GM19239 (cell line): ENCODE data around the gene COPS3.

ENCODE experiments used
- DNase-seq: peaks from one replicate; pipeline ENCODE4 v3.0.0; 2011; ENCODE audit warnings: low spot score; ENCODE audit not compliant: insufficient read length
- FAIRE-seq: peaks from 2 replicates; lab custom pipeline; 2011; peaks lifted over from hg19 to GRCh38; lab: Jason Lieb, UNC

Gene COPS3

GRCh38 chr17:17224137-17224536 lies 56.9 kb downstream of the COPS3 start:
- DNase-seq: no peak
- no peak for FAIRE-seq

- FAIRE-seq (no peak), DNase-seq (no peak)
Measured at GRCh38 chr17:17223736-17224135, 57.3 kb downstream of the COPS3 start.

GRCh38 chr17:17221329-17221728 lies 59.7 kb downstream of the COPS3 start:
- DNase-seq (no peak), FAIRE-seq (no peak)

GRCh38 chr17:17220529-17220928 lies 60.5 kb downstream of the COPS3 start:
- FAIRE-seq (no peak), DNase-seq (no peak)

GRCh38 chr17:17217995-17218394 lies 63.1 kb downstream of the COPS3 start:
- FAIRE-seq: no peak

GRCh38 chr17:17216776-17217175 lies 64.3 kb downstream of the COPS3 start:
- FAIRE-seq (no peak), DNase-seq (no peak)

More at GRCh38 chr17:17217995-17218394, 63.1 kb downstream of the COPS3 start:
- no peak for DNase-seq

- FAIRE-seq (no peak), DNase-seq (no peak)
Measured at GRCh38 chr17:17216236-17216635, 64.8 kb downstream of the COPS3 start.

- DNase-seq (no peak), FAIRE-seq (no peak)
Measured at GRCh38 chr17:17215575-17215974, 65.5 kb downstream of the COPS3 start.

- DNase-seq (no peak), FAIRE-seq (no peak)
Measured at GRCh38 chr17:17214646-17215436, 66.2 kb downstream of the COPS3 start.

GRCh38 chr17:17213775-17214174 lies 67.3 kb downstream of the COPS3 start:
- FAIRE-seq (no peak), DNase-seq (no peak)

- DNase-seq (no peak), FAIRE-seq (no peak)
Measured at GRCh38 chr17:17207998-17208397, 73.0 kb downstream of the COPS3 start.

- DNase-seq: no peak
- no peak for FAIRE-seq
Measured at GRCh38 chr17:17206913-17207335, 74.1 kb downstream of the COPS3 start.

GRCh38 chr17:17206124-17206912 lies 74.7 kb downstream of the COPS3 start, which contains the start of gene PLD6:
PLD6 (minus strand) TSS chr17:17206333; CDS start chr17:17206286, 47 bp downstream.
- peak; percentile 74 for FAIRE-seq

GRCh38 chr17:17205368-17206123 lies 75.5 kb downstream of the COPS3 start:
- peak; percentile 11 for FAIRE-seq
- DNase-seq: peak; percentile 73

More at GRCh38 chr17:17206124-17206912, 74.7 kb downstream of the COPS3 start, which contains the start of gene PLD6:
- DNase-seq: peak; percentile 89

- no peak for DNase-seq
- no peak for FAIRE-seq
Measured at GRCh38 chr17:17204635-17205231, 76.3 kb downstream of the COPS3 start.

- no peak for FAIRE-seq
- DNase-seq: no peak
Measured at GRCh38 chr17:17204041-17204591, 76.9 kb downstream of the COPS3 start.

- no peak for FAIRE-seq
Measured at GRCh38 chr17:17203173-17203730, 77.8 kb downstream of the COPS3 start.

GRCh38 chr17:17201907-17202306 lies 79.1 kb downstream of the COPS3 start:
- DNase-seq (no peak), FAIRE-seq (no peak)

More at GRCh38 chr17:17203173-17203730, 77.8 kb downstream of the COPS3 start:
- no peak for DNase-seq

- FAIRE-seq: no peak
- no peak for DNase-seq
Measured at GRCh38 chr17:17201271-17201670, 79.8 kb downstream of the COPS3 start.
